GM21717 (cell line): Measurements from ENCODE around the gene HDHD2.

ENCODE experiments used
- ATAC-seq: cut with Tn5 transposase; IDR thresholded peaks from one replicate; pipeline ENCODE4 v1.9.1; 2021; ENCODE audit warnings: mild to moderate bottlenecking, moderate library complexity; ENCODE audit not compliant: unreplicated experiment

HDHD2 gene

DNA sequence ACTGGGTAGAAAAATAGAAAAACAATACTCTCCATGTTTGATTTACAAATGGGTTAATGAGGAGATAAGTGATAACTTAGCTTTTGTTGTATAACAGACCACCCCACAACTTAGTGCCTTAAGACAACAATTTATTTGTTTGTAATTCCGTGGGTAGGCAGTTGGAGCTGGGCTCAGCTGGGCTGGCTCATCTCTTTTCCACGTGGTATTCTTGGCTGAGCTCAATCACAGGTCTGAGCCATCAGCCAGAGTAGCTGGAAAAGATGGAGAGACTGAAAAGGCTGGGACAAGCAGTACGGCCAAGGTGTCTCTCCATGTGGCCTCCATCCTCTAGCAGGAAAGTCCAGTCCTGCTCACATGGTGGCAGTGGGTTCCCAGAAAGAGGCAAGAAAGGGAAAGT lies 82.7 kb downstream of the HDHD2 start:
- ATAC-seq: no peak

DNA sequence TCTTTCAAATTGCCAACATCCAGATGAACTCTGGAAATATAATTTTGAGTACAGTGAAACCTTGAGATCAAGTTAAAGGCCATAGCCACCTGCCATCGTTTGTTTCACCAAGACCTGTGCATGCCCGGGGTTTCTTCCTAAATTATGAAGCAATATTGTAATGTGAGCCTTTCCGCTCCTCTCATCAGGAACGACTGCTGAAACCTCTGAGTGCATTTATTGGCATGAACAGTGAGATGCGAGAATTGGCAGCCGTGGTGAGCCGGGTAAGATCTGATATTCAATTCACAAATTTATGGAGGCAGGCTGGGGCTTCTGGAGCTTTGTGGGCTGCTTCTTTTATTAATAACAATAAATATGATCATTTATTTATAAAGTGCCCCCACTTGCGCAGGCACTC lies 87.2 kb downstream of the HDHD2 start:
- ATAC-seq: no peak

GRCh38 chr18:47062471-47062870 lies 87.8 kb downstream of the HDHD2 start:
- no peak for ATAC-seq
